Colonic mucosa (tissue), 4 donors: ENCODE data around the gene PAWR. TPM values are rescaled to one million over a fixed set of nuclear protein-coding genes. Genes with fewer than 3 reads are reported as not detected.

Experiments
- DNase-seq: peaks from one replicate; pipeline ENCODE4 v3.0.0-alpha.2; 2020
- H3K27ac ChIP-seq: fragments of 200-600 bp; one replicate; pipeline ENCODE4 v1.8.0; 2021
- H3K27me3 ChIP-seq: fragments of 200-600 bp; one replicate; pipeline ENCODE4 v1.8.0; 2021
- H3K36me3 ChIP-seq: fragments of 200-600 bp; one replicate; pipeline ENCODE4 v1.8.0; 2021
- H3K4me1 ChIP-seq: fragments of 200-600 bp; one replicate; pipeline ENCODE4 v1.8.0; 2021; ENCODE audit warnings: mild to moderate bottlenecking
- H3K4me3 ChIP-seq: fragments of 200-600 bp; one replicate; pipeline ENCODE4 v1.8.0; 2021
- H3K9ac ChIP-seq, 2 donors: one replicate each; pipeline ENCODE4 v1.7.0; 2013; ENCODE audit warnings: control low read depth in 2 of 2, low read depth in 2 of 2, low read length in 2 of 2
- H3K9me3 ChIP-seq: fragments of 200-600 bp; one replicate; pipeline ENCODE4 v1.8.0; 2021
- intact Hi-C: fragments of 100-400 bp; cut with DNase I; formaldehyde crosslinking; loops from one replicate; pipeline ENCODE4 v1.14.1; 2022
- total RNA-seq, 2 donors: library from RNA; stranded (reverse); fragmentation: NEBNext Ultra II Directional in 1 of 2; extraction: Animal tissue kit (Norgen Biotek cat#: 25700) in 1 of 2; gene quantifications; one replicate each; pipeline ENCODE4 v1.2.1, GENCODE V29; 2021
- TF ChIP-seq, protein P1 (sequence below): fragments of 200-600 bp; IDR thresholded peaks from one replicate; pipeline ENCODE4 v1.8.0; 2022; ENCODE audit warnings: antibody characterized with exemption, mild to moderate bottlenecking
- donor health status: healthy.
- donor health status: DM: no; HTN: no; CAD: no.
- donor health status: DM: no; HTN: no; CAD: no.

The PAWR gene
- total RNA-seq, 2 donors from 2014 or later: 135 to 211 TPM

DNA sequence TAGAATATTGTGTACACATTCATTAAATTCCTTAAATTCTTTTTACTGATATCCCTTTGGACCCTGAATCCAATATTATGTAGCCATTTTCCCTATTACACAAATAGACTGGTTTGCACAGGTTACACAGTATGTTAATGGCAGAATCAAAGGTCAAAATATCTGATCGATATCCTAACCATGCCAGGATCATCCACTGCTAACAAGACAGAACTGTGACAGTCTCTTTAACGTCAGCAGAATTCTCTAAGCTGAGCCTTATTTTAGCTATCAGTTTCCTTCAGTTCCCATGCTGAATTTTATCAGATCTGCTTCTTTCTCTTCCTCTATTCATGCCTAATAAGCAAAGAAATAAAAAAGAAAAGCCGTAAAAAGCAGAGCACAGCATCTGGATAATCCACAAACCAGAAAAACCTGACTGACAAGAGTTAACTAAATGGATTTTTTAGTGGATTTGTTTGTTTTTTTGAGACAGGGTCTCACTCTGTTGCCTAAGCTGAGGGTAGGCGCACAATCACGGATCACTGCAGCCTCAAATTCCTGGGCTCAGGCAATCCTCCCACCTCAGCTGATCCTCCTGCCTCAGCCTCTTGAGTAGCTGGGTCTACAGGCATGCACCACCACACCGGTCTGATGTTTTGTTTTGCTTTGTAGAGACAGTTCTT, 130.4 kb downstream of the PAWR start:
- TF ChIP-seq, protein P1, sequence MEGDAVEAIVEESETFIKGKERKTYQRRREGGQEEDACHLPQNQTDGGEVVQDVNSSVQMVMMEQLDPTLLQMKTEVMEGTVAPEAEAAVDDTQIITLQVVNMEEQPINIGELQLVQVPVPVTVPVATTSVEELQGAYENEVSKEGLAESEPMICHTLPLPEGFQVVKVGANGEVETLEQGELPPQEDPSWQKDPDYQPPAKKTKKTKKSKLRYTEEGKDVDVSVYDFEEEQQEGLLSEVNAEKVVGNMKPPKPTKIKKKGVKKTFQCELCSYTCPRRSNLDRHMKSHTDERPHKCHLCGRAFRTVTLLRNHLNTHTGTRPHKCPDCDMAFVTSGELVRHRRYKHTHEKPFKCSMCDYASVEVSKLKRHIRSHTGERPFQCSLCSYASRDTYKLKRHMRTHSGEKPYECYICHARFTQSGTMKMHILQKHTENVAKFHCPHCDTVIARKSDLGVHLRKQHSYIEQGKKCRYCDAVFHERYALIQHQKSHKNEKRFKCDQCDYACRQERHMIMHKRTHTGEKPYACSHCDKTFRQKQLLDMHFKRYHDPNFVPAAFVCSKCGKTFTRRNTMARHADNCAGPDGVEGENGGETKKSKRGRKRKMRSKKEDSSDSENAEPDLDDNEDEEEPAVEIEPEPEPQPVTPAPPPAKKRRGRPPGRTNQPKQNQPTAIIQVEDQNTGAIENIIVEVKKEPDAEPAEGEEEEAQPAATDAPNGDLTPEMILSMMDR: no peak
- Histone ChIP-seq H3K27me3 (no peaks in the 10 kb centered on the region), H3K36me3 (no peaks in the 10 kb centered on the region), H3K4me1 (no peaks in the 10 kb centered on the region), H3K9ac (no peak overlapping the region), H3K9me3 (no peaks in the 10 kb centered on the region), H3K4me3 (no peak overlapping the region), H3K27ac (peak overlapping the region; percentile 7)
- no peak for DNase-seq
- intact Hi-C loops: no loop called here

DNA sequence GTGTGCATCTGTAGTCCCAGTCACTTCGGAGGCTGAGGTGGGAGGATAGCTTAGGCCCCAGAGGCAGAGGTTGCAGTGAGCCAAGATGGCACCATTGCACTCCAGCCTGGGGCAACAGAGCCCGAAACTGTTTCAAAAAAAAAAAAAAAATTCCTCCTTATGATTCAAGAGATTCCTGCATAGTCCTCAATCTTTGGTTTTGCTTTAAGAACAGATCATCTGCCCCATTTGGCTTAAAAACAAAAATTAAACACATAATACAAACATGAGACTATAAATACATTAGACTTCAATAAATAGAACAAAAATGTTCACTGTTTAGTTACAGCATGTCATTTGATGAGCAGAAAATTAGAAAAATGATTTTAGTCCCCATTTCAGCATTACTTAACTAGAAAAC, 131.2 kb downstream of the PAWR start:
- Histone ChIP-seq H3K4me1 (no peaks in the 10 kb centered on the region), H3K9ac (no peak overlapping the region), H3K9me3 (no peaks in the 10 kb centered on the region), H3K36me3 (no peaks in the 10 kb centered on the region), H3K27me3 (no peaks in the 10 kb centered on the region), H3K27ac (no peak overlapping the region), H3K4me3 (no peak overlapping the region)
- TF ChIP-seq, protein P1: no peak
- intact Hi-C loops: loop anchor here (5.0 to 10.0 kb wide), 3 partner anchors 133 to 715 kb away; partner anchors contain the start of gene PAWR
- DNase-seq: no peak

DNA sequence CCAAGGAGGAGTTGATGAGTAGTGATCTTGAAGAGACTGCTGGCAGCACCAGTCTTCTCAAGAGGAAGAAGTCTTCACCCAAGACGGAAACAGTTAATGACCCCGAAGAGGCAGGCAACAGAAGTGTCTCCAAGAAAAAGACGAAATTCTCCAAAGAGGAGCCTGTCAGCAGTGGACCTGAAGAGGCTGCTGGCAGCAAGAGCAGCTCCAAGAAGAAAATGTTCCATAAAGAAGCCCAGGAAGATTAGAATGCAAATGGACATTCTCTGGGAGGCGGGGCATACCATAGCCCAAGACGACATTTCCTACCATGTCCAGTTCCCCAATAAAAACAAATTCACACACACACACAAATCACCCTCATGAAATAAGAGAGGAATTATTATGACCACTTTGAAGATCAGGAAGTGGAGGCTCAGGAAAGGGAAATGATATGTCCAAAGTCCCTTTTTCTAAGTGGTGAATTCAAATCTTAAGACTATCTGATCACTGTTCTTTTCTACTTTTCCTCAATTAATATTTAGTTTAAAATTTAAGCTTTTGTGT, 131.8 kb downstream of the PAWR start:
- H3K9ac ChIP-seq: no peak overlapping the region
- H3K27ac ChIP-seq: no peak overlapping the region
- intact Hi-C loops: loop anchor here (5.0 to 10.0 kb wide), 3 partner anchors 133 to 716 kb away; partner anchors contain the start of gene PAWR
- no peaks in the 10 kb centered on the region for H3K4me1 ChIP-seq
- DNase-seq: no peak
- no peaks in the 10 kb centered on the region for H3K9me3 ChIP-seq
- no peaks in the 10 kb centered on the region for H3K27me3 ChIP-seq
- TF ChIP-seq, protein P1: no peak
- no peaks in the 10 kb centered on the region for H3K36me3 ChIP-seq
- H3K4me3 ChIP-seq: no peak overlapping the region

DNA sequence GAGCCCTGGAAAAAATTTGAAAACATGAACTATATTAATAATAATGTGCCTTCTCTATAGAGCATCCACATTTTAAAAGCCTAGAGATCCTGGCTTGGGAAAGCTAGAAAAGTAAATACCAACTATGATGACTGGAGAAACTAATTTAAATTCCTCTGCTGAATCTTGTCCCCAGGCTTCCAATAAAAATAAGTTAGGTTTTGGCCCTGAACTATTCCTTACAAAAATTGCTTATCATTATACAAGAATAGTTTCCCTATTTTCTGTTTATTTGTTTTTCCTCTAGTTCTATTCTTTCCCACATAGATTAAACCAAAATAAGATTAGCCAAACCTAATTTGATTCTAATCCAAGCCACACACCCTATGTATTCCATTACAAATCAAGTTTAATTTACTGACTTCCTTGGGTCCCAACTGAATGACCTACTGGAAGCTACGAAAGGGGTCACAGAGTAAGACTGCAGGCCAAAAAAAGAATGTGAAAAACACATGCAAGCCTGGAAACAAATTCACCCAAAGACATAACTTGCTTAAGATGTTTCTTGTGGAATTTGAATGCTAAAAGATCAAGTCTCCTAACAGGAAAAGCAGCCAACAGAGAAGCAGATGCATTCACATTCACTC, 133.0 kb downstream of the PAWR start:
- Histone ChIP-seq H3K27me3 (no peaks in the 10 kb centered on the region), H3K36me3 (no peaks in the 10 kb centered on the region), H3K9ac (no peak overlapping the region), H3K9me3 (no peaks in the 10 kb centered on the region), H3K4me1 (no peaks in the 10 kb centered on the region), H3K27ac (no peak overlapping the region), H3K4me3 (no peak overlapping the region)
- no peak for DNase-seq
- TF ChIP-seq, protein P1: no peak
- intact Hi-C loops: loop anchor here (5.0 to 10.0 kb wide), 3 partner anchors 134 to 717 kb away; partner anchors contain the start of gene PAWR

DNA sequence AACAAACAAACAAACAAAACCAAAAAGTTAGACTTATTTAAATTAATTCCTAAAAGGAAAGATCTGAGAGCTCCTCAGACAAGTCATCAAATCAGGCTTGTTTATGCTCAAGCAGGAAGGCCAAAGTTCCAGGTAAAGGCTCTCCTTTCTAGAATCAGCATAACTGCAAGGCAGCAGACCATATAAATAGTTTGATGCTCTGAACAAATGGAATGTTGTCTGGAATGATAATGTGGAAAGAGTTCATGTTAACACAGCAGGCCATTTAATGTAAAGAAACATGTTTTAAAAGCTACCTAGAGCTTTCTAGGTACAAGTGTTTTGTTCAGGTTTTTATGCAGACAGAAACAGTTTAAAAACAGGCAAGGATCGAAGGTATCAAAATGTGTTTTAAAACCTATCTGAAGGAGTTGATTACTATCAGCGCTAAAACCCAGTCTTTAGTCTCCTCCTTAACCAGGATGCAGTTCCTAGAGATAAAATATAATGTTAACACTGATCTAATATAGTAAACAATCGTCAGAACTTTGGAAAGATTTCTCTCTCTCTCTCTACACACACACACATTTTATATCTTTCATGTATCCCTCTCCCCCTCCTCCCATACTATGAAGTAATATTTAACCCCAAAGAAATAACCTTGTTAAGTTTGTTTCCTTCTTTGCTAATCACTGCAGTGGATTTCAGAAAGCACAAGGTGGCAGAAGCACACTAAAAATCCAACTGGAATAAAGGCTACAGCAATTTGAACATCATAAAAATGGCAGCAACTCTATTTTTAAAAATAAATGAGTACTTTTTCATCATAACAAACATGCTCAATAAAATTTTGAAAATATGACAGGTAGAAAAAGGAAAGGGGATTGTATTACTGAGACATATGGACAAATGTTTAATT, 135.5 kb downstream of the PAWR start:
- Histone ChIP-seq H3K9me3 (no peaks in the 10 kb centered on the region), H3K27me3 (no peaks in the 10 kb centered on the region), H3K36me3 (no peaks in the 10 kb centered on the region), H3K9ac (no peak overlapping the region), H3K4me3 (no peak overlapping the region), H3K27ac (no peak overlapping the region), H3K4me1 (no peaks in the 10 kb centered on the region)
- DNase-seq: no peak
- intact Hi-C loops: loop anchor here (5.0 to 10.0 kb wide), 3 partner anchors 137 to 720 kb away; partner anchors contain the start of gene PAWR
- TF ChIP-seq, protein P1: peak; percentile 38
